ENCODE data around the gene CHRDL2.

DNA sequence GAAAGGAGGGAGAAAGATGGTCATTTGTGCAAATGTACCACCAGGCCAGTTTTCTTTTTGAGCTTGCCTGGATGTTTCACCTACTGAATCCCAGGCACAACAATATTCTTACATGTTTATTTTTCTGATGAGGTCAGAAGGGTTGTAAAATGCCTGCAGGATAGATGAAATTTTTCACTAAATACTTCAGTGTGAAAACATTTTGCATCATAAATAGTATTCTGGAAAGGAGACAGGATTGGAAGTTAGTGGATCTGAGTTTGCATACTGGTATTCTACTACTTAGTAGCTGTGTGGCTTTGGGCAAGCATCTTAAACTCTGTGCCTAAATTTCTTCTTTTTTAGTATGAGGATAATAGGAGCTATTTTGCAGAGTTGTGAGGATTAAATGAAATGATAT lies 42.2 kb upstream of the CHRDL2 start:
- TF ChIP-seq EZH2phosphoT487 (IDR thresholded peaks at IDR 0.05; ENCODE audit: insufficient read depth, low read depth) (no peak), EZH2 (IDR thresholded peaks at IDR 0.05; ENCODE audit: insufficient read depth, poor library complexity, severe bottlenecking) (no peak)

All from GM23248 (cell line).